Fibroblast of upper back skin (primary cell): ENCODE measurements around the gene MPPED1.

ENCODE experiments used
- DNase-seq: peaks from one replicate; pipeline ENCODE4 v3.0.0-alpha.2; 2013

The MPPED1 gene

DNA sequence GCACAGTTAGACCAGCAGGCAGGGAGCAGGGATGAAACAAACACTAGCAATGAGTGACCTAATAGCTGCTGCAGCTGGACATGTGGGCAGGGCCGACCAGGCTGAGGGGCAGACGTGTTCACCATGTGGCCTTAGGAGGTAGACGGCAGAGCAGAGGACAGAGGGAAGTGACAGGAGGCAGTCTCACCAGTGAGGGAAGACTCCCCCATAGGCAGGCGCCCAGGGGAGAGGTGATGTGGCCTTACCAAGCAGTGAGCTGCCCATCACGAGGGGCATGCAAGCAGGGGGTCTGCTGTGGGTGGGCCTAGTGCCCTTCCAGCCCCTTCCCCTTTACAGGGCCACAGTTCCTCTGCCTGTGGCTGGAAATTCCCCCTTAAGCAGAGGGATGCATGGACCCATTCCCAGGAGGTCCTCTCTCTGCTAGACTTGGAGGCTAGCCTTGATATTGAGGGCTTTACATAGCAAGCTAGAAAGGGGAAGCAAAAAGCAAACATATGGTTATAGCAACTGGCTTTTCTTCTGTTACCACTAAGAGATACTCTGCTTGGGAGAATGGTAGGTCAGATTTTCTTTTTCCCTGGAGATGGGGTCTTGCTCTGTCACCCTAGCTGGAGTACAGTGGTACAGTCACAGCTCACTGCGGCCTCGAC is 67.6 kb downstream of the MPPED1 start:
- DNase-seq = no peak

GRCh38 chr22:43479962-43480361 is 68.1 kb downstream of the MPPED1 start:
- DNase-seq = no peak

DNA sequence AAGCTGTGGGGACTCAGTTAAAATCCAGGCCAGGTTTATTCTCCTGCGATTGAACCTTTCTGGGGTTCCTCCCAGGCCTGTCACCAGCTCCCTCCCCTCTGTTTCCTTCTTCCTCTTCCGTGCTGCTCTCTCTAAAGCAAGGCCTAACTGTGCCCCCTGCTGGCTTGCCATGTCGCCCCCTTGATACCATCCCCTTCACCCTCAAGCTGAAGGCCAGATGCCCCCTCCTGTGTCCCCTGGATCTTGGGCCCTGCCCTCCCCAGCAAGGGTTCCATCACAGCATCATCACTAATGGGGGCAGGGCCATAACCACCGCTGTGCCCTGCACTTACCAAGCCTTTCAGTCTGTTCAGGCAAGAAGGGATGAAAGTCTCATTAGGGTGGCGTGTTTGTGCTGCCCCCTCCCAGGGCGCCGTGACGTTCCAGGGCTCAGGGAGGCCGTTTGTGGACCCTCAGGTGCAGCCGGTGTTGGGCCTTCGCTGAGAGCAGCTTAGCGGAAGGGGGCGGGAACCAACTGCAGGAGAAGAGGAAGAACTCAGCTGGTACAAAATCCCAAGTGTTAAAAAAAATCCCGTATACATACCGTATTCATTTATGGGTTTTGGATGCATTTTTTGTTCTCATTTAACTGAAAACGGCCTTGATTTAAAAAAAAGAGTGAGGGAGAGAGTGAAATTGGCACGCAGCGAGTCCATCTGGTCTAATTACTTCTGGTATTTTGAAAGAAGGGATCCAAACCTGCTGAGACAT is 69.9 kb downstream of the MPPED1 start:
- DNase-seq = no peak

DNA sequence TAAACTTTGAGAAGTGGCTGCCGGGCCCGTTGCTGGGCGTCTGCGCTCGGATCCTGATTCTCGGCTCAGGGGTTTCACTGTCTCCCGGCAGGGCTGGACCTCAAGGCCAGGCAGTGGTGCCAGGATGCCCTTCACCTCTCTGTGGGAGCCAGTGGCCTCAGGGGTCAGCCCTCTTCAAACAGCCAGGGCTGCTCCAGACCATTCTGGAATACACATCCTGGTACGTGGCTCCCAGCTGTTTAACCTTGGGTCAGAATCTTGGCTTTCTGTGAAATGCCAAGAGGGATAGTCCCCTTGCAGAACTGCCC is 70.5 kb downstream of the MPPED1 start:
- no peak for DNase-seq

- DNase-seq = no peak
Measured at GRCh38 chr22:43483266-43483665, 71.5 kb downstream of the MPPED1 start.

DNA sequence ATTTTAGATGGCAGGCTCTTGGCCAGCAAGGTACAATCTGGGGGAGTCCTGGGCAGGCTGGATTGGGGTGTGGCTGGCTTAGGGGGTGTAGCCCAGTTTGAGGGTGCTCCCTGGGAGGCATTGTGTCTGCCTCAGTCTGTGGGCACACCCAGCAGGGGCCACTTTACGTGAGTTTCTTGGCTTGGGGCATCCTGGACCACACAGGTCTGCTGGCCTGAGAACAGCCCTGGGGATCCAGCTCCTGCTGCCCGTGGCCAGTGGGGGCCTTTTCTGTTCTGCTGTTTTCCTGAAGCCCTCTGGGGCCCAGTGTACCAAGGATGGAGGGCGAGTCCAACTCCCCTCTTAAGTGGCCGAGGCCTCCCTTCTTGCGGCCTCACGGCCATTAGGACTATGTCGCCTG is 71.9 kb downstream of the MPPED1 start:
- DNase-seq = no peak

- DNase-seq = no peak
Measured at GRCh38 chr22:43484227-43484626, 72.4 kb downstream of the MPPED1 start.

GRCh38 chr22:43485502-43486089 is 73.8 kb downstream of the MPPED1 start:
- no peak for DNase-seq

GRCh38 chr22:43487311-43488030 is 75.7 kb downstream of the MPPED1 start:
- DNase-seq = no peak

- no peak for DNase-seq
Measured at GRCh38 chr22:43488031-43488866, 76.4 kb downstream of the MPPED1 start.

DNA sequence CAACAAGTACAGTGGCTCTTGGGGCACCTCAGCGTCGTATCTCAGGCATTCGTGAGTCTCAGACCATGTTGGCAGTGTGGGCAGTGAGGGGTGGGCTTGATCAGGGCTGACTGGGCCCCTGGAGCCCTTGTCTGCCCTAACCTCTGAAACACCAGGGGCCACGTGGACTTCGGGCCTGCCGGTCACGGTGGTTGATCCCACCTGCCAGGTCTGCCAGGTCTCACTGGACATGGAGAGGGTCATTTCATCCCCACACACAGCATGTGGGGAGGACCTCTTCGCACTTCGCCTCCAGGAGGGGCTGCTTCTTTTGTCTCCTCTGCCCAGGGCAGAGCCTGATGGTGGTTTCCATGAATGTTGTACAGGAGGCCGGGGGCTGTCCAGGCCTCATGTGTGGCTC is 77.1 kb downstream of the MPPED1 start:
- no peak for DNase-seq

DNA sequence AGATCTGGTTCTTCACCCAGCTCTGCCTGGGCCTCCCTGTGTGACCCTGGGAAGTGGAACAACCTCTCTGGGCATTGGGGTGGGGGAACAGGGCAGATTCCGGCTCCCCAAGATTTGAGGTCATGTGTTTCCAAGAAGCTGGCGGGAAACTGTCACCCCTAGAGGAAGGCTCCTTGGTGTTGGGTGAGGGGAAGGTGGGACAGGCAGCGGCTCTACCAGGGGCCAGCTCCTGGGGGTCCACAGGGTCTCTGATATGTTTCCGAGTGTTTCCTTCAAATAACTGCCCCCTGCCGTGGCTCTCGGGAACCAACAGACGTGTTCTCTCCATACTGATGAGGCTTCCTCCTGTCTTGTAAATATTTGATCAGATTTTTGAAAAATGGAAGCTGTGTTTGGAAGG is 78.5 kb downstream of the MPPED1 start:
- DNase-seq = no peak

DNA sequence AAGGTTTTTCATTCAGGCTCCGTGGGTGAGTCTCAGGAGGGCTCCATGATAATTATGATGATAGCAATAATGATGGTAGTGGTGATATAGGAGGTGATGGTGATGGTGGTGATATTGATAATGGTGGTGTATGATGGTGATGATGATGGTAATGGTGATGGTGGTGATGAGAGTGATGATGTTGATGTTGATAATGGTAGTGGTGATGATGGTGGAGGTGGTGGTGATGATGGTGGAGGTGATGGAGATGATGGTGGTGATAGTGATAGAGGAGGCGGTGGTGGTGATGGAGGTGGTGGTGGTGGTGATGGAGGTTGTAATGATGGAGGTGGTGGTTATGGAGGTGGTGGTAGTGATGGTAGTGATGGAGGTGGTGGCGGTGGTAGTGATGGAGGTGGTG is 79.4 kb downstream of the MPPED1 start:
- DNase-seq = no peak

GRCh38 chr22:43491737-43492136 is 79.9 kb downstream of the MPPED1 start:
- no peak for DNase-seq

- DNase-seq = no peak
Measured at GRCh38 chr22:43493297-43493696, 81.5 kb downstream of the MPPED1 start.

- no peak for DNase-seq
Measured at GRCh38 chr22:43497956-43498855, 86.4 kb downstream of the MPPED1 start.

DNA sequence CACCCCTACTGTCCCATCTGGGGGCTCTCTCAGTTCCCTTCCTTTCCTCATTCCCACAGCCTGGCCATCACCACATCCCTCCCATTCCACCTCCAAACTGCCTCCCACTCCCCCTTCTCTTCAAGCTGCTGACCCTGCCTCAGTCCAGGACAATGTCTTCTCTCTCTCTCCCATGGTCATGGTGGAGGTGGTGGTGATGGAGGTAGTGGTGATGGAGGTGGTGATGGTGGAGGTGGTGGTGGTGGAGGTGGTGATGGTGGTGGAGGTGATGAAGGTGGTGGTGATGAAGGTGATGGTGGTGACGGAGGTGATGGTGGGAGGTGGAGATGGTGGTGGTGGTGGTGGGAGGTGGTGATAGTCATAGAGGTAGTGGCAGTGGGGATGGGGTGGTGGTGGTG is 87.0 kb downstream of the MPPED1 start:
- no peak for DNase-seq

GRCh38 chr22:43500792-43501785 is 89.3 kb downstream of the MPPED1 start:
- no peak for DNase-seq

DNA sequence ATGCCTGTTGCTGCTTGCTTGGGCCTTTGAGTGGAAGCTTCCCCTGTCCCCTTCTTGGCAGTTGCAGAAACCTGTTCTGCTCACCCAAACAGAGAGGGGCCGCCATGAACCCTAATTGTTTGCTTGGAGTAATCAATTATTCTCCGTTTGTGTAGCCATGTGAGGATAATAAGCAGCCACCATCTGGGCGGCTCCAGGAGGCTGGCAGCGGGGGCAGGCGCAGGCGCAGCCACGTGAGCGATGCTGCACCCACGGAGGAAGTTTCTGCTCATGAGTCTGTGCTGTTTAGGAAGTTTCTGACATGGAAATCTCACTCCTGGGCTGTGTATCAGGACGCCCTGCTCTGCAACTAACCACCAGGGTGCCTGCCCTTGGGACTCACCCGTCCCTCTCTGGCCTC is 90.1 kb downstream of the MPPED1 start:
- no peak for DNase-seq

DNA sequence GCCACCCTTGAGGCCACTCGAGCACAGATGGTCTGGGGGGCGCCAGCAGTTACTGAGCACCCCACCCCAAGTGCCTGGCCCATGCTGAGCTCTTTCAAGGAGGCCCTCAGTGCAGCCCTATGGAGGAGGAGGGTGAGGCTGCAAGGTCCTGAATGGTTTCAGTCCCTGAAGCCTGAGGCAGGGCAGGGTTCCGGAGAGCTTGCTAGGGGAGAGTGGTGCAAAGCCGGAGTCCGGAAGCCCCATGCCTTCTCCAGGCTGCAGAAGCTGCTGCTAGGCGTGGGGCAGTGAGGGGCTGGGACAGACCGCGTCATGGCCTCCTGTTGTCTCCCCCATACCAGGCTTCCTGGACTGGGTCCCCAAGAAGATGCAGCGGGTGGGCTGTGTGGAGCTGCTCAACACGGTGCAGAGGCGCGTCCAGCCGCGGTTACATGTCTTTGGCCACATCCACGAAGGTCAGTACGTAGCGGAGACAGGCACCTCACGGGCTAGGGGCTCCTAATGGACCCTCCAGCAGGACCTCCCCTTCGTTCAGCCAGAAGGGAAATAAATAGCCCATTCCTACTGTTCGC is 90.6 kb downstream of the MPPED1 start:
- no peak for DNase-seq
